Heart left ventricle (tissue), 16 donors: ENCODE measurements around the gene WIPI1. TPM values are rescaled to one million over a fixed set of nuclear protein-coding genes. Genes with fewer than 3 reads are reported as not detected.
A peak's percentile ranks its signal among the peaks of the same experiment; 100 is the strongest.

Experiments used
- ATAC-seq, 4 donors: fragments of 200-7000 bp; cut with Tn5 transposase; one replicate each; pipeline ENCODE4 v1.9.1; 2020 to 2022; ENCODE audit warnings: moderate library complexity in 4 of 4, mild to moderate bottlenecking in 3 of 4, moderate number of reproducible peaks in 1 of 4
- DNase-seq, 5 donors: peaks; one replicate each; pipeline ENCODE4 v3.0.0-alpha.2; 2020
- H3K27ac ChIP-seq, 12 donors: fragments of 200-600 bp; sonication (generic) in 4 of 12; one replicate each; pipeline versions ENCODE4 v1.5.0 to v1.8.0; 2016 to 2022; ENCODE audit warnings: mild to moderate bottlenecking in 2 of 12
- H3K27me3 ChIP-seq, 9 donors: fragments of 200-600 bp; sonication (generic) in 2 of 9; one replicate each; pipeline versions ENCODE4 v1.5.1 to v1.8.0; 2016 to 2022; ENCODE audit warnings: mild to moderate bottlenecking in 3 of 9
- H3K36me3 ChIP-seq, 9 donors: fragments of 200-600 bp; sonication (generic) in 2 of 9; one replicate each; pipeline versions ENCODE4 v1.5.0 to v1.8.0; 2018 to 2022; ENCODE audit warnings: mild to moderate bottlenecking in 2 of 9
- H3K4me1 ChIP-seq, 12 donors: fragments of 200-600 bp; sonication (generic) in 4 of 12; one replicate each; pipeline versions ENCODE4 v1.5.0 to v1.8.0; 2016 to 2022; ENCODE audit warnings: mild to moderate bottlenecking in 3 of 12
- H3K4me3 ChIP-seq, 12 donors: fragments of 200-600 bp; sonication (generic) in 4 of 12; one replicate each; pipeline versions ENCODE4 v1.5.0 to v1.8.0; 2017 to 2022; ENCODE audit warnings: mild to moderate bottlenecking in 9 of 12, moderate library complexity in 4 of 12
- H3K9me3 ChIP-seq, 12 donors: fragments of 200-600 bp; sonication (generic) in 4 of 12; one replicate each; pipeline versions ENCODE4 v1.5.0 to v1.8.0; 2016 to 2022; ENCODE audit warnings: mild to moderate bottlenecking in 1 of 12
- POLR2A ChIP-seq, 2 donors: fragments of 450-650 bp; IDR thresholded peaks; one replicate each; pipeline ENCODE4 v1.6.1; 2017; ENCODE audit warnings: antibody characterized with exemption in 2 of 2, mild to moderate bottlenecking in 2 of 2, moderate library complexity in 2 of 2
- WGBS, 4 donors: extraction: QIAGEN DNeasy Blood & Tissue Kit in 2 of 4; methylation state at CpG; one replicate each; pipeline versions ENCODE4 v1.1.5 to v1.1.7; 2013 to 2018; 5-methylcytosine and 5-hydroxymethylcytosine counted together
- intact Hi-C, 10 donors: fragments of 100-400 bp; cut with DNase I; formaldehyde crosslinking; loops; one replicate each; pipeline versions ENCODE4 v1.11.1 to v1.14.2; 2022
- polyA plus RNA-seq, 2 donors: library from polyadenylated mRNA; stranded (reverse); fragments of 200-250 nt; gene quantifications; one replicate each; pipeline ENCODE4 v1.2.3, GENCODE V29; 2013
- total RNA-seq, 9 donors: library from RNA; depleted of rRNA in 2 of 9; stranded (reverse); fragments of >200 nt in 2 of 9; fragmentation: NEBNext Ultra II Directional in 3 of 9; extraction: Animal tissue kit (Norgen Biotek cat#: 25700) in 3 of 9; gene quantifications; one replicate each; pipeline versions ENCODE4 v1.1.0 to v1.2.4, GENCODE V29; 2016 to 2023
- TF ChIP-seq, protein P1 (sequence below), 12 donors: fragments of 200-600 bp; sonication (generic) in 4 of 12; IDR thresholded peaks; one replicate each; pipeline versions ENCODE4 v1.5.0 to v1.8.0; 2018 to 2022; ENCODE audit warnings: antibody characterized with exemption in 12 of 12, mild to moderate bottlenecking in 5 of 12
- donor health status: ischemic (EF 13 %, LVEDD 7.1; RV severe dilation, severe dysfunction).
- donor health status: healthy with polysubstance abuse.
- donor health status: DM: no; HTN: yes; CAD: no.
- donor health status: DM: no; HTN: no; CAD: no.
- donor health status: ischemic (EF 25% LVEDD 6.9; RV normal size, moderate dysfunction).
- donor health status: ischemic (EF 25% LVEDD 5.7; RV mildly dilated, moderate dysfunction).
- donor health status: healthy.
- donor health status: DM: yes; HTN: yes; CAD: no.
- donor health status: ischemic (EF 35%, LVEDD 5.7; RV mildly dilated, moderate dysfunction).
- donor health status: nonischemic (EF 11% LVEDD 7.7; RV severe dilation, severe dysfunction).
- donor health status: DM: yes; HTN: yes; CAD: no.
- donor health status: PGD.
- donor health status: ischemic (EF 29% LVEDD 5.4; RV normal size, mild dysfunction).
- donor health status: nonischemic (EF 23%, LVEDD 6.1; RV moderate dilation, normal function).

WIPI1 gene
- total and polyA plus RNA-seq, 11 donors, result 57.1 to 145 (median 103) TPM

DNA sequence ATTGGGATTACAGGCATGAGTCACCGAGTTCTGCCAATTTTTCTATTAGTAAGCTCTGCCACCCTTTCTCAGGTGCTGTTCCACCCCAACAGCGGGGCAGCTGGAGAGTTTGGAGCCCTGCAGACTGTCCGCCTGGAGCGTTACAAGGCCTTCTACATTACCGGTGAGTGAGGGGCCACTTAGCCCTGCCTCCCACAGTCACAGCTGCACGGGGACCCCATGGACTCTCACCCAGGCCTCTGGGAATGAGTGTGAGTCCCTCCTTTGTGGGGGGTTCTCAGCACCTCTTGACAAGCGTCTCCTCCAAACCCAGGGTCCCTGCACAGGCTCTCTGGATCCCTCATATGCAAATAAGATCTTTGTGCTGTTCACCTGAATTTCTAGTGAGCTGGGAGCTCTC is 56.0 kb downstream of the WIPI1 start:
- DNase-seq (no peak), ATAC-seq (no peak)
- no peak overlapping the region for H3K4me3 ChIP-seq
- no peaks in the 10 kb centered on the region for H3K36me3 ChIP-seq
- H3K4me1 ChIP-seq, result peaks cover 0 to 19% (median 11%) of the 10 kb centered on the region in 12 donors
- WGBS, 4 donors, result 93 to 96% (median 95%) methylated on average over 6 to 7 of the region's 7 CpGs
- H3K27ac ChIP-seq, result no peak overlapping the region
- intact Hi-C loops, result loop anchor here in 1 of 10 donors (5.0 kb wide), 1 partner anchor 139 kb away; no protein-coding TSS in a partner anchor
- H3K27me3 ChIP-seq, result no peaks in the 10 kb centered on the region
- peaks cover 0 to 20% (median 6%) of the 10 kb centered on the region in 12 donors for H3K9me3 ChIP-seq
- no peak for TF ChIP-seq POLR2A (IDR thresholded peaks at IDR 0.05)
- TF ChIP-seq, protein P1, sequence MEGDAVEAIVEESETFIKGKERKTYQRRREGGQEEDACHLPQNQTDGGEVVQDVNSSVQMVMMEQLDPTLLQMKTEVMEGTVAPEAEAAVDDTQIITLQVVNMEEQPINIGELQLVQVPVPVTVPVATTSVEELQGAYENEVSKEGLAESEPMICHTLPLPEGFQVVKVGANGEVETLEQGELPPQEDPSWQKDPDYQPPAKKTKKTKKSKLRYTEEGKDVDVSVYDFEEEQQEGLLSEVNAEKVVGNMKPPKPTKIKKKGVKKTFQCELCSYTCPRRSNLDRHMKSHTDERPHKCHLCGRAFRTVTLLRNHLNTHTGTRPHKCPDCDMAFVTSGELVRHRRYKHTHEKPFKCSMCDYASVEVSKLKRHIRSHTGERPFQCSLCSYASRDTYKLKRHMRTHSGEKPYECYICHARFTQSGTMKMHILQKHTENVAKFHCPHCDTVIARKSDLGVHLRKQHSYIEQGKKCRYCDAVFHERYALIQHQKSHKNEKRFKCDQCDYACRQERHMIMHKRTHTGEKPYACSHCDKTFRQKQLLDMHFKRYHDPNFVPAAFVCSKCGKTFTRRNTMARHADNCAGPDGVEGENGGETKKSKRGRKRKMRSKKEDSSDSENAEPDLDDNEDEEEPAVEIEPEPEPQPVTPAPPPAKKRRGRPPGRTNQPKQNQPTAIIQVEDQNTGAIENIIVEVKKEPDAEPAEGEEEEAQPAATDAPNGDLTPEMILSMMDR (IDR thresholded peaks at IDR 0.05), result no peak

DNA sequence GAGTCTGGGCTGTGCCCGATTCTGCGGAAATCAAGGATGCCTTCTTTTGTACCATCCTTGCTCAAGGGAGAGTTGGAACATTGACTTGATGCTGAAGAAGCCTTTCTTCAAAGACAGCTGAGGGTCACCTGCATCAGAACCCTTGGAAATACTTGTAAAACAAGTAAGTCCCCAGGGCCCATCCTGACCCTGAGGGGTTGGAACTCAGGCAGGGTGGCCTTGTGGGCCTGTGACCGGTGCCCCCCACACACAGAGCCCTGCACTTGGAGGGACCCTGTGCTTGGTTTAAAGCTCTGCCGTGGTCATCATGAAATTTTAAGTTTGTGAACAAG is 56.9 kb downstream of the WIPI1 start:
- Histone ChIP-seq H3K27ac (peak overlapping the region in 5 of 12 donors; percentile 8 to 57 (median 44)), H3K9me3 (peaks cover 0 to 12% (median 4%) of the 10 kb centered on the region in 12 donors)
- TF ChIP-seq, protein P1 (IDR thresholded peaks at IDR 0.05), result no peak
- no peak for TF ChIP-seq POLR2A (IDR thresholded peaks at IDR 0.05)

DNA sequence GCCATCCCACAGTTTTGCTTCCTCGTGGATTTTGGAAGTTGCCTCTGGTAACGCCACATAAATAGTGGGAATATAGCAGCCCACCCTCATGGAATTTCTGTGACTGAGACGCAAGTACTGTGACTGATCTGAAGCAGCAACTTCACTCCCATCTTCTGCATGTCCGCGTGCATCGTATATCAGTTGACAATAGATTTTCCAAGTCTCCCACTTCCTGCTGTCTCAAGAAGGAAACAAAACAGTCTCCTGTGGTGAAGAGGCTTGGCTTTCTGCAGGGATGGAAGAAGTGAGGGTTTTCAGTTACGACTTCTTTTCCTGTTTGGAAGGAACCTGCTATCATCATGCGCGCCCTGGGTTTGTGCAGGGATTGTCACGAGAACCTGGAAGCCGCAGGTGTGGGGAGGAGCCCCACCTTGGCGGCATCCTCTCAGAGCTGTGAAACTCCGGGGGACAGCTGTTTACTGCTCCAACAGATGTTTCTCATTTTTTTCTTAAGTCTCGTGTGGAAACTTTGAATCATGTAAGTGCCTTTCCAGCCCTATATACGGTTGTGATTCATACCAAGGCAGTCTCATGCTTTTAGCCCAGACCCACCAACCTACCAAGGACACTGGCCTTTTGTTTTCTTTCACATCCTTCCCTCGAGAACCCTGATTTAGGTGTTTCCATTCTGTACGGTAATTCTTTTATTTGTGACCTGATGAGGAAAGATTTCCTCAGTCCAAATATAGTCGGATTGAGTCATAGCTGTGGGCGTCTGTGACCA is 57.5 kb downstream of the WIPI1 start:
- Histone ChIP-seq H3K4me3 (no peak overlapping the region), H3K27me3 (no peaks in the 10 kb centered on the region), H3K36me3 (no peaks in the 10 kb centered on the region), H3K9me3 (peaks cover 0 to 12% (median 2%) of the 10 kb centered on the region in 12 donors), H3K27ac (peak overlapping the region in 6 of 12 donors; percentile 8 to 64 (median 38)), H3K4me1 (peaks cover 0 to 19% (median 12%) of the 10 kb centered on the region in 12 donors)
- no peak for DNase-seq
- 46 to 56% (median 53%) methylated on average over 19 of the region's 19 CpGs for WGBS, 4 donors
- TF ChIP-seq, protein P1 (IDR thresholded peaks at IDR 0.05), result no peak
- no peak for TF ChIP-seq POLR2A (IDR thresholded peaks at IDR 0.05)
- peak in 3 of 4 donors; percentile 31 to 62 (median 62) for ATAC-seq
- intact Hi-C loops, result loop anchor here in 9 of 10 donors (1.0 to 10.0 kb wide), 9 partner anchors 21 to 225 kb away; no protein-coding TSS in a partner anchor

More for the DNA sequence above, 56.9 kb downstream of the WIPI1 start:
- Histone ChIP-seq H3K4me3 (no peak overlapping the region), H3K4me1 (peaks cover 0 to 19% (median 12%) of the 10 kb centered on the region in 12 donors), H3K27me3 (no peaks in the 10 kb centered on the region), H3K36me3 (no peaks in the 10 kb centered on the region)
- ATAC-seq (no peak), DNase-seq (no peak)
- intact Hi-C loops, result loop anchor here in 1 of 10 donors (5.0 kb wide), 1 partner anchor 138 kb away; no protein-coding TSS in a partner anchor
- 77 to 90% (median 82%) methylated on average over 4 of the region's 4 CpGs for WGBS, 4 donors
